ENCODE results near the gene RRAS.
"Not testable (repeated sequence)": the region's sequence is repeated elsewhere in the genome, so short reads cannot be mapped to it uniquely, and the experiment has no call there.

RRAS gene

DNA sequence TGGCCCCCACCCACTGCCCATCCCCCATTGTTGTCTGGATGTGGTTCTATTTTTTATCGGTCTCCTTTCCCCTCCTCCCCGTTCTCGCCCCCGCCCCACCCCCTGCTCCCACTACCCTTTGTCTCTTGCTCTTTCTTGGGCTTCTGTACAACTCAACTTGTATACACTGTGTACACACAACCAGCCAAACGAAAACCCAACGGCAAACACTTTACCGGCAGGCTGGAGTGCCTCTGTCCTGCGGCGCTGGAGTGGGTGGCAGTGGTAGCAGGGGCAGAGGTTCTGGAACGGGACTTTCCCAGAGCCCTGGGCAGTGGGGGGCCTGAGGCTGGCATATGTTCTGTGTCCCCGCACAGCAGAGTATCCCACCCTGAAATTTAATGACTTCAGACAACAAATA, 13.7 kb downstream of the RRAS start:
- no peak for DNase-seq

DNA sequence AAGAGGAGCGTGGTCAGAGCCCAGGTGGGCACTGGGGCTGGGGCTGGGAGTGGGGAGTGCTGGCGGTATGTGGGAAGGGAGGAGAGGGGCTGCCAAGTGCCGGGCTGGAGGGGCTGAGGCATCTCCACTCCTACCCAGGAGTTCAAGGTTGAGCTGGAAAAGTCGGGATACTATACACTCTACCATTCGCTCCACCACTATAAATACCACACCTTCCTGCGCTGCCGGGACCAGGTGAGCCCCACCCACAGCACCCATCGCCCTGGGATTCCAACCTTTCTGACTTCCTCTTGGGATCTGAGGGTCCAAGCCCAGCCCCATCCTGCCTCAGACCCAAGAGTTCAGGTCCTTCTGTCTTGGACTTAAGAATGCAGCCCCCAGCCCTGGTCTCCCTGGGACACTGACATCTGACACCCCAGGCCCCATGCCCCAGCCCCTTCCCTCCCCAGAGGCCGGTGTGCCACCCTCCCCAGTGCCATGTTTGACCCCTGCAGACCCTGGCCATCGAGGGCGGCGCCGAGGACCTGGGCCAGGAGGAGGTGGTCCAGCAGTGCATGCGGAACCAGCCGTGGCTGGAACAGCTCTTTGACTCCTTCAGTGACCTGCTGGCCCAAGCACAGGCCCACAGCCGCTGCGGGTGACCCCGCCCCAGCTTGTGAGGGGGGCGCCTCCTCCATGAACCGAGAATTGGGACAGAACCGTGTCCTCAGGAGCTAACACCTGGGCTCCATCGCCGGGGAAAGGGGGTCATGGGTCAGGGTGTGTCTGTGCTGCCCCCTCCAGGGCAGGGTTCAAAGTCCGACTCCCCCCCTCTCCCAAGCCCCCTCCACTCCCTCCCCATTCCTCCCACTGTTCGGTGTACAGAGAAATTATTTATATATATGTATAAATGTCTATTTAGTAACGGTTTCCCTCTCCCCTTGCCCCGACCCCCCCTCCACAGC, 14.7 kb downstream of the RRAS start:
- no peak for DNase-seq

GRCh38 chr19:49617860-49618259, 22.1 kb downstream of the RRAS start:
- DNase-seq, result not testable (repeated sequence)

- DNase-seq, result no peak
Observed at GRCh38 chr19:49616945-49617344, 23.0 kb downstream of the RRAS start.

DNA sequence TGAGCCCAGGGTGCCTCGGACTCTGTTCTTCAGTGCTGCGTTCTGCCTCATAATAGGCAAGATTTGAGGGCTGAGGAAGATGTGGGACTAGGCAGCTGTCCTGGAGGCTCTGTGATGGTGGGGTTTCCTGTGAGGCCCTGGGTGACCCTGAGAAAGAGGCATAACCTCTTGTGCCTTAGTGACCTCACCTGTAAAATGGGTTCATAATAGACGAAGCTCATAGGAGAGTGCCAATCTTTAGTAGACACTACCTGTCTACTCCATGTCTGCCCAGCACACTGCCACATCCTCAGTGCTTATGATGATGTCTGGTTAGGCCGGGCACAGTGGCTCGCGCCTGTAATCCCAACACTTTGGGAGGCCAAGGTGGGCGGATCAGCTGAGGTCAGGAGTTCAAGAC, 23.4 kb downstream of the RRAS start:
- DNase-seq, result no peak

DNA sequence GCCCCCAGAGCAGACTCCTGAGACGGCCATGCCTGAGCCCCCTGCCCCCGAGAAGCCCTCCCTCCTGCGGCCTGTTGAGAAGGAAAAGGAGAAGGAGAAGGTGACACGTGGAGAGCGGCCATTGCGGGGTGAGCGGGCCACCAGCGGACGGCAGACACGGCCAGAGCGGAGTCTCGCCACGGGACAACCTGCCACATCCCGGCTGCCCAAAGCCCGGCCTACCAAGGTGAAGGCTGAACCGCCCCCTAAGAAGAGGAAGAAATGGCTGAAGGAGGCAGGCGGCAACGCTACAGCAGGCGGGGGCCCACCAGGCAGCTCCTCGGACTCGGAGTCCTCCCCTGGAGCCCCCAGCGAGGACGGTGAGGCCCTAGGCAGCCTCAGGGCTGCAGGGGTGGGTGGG, 24.1 kb downstream of the RRAS start:
- DNase-seq, result no peak

GRCh38 chr19:49614096-49614833, 25.7 kb downstream of the RRAS start:
- no peak for DNase-seq

DNA sequence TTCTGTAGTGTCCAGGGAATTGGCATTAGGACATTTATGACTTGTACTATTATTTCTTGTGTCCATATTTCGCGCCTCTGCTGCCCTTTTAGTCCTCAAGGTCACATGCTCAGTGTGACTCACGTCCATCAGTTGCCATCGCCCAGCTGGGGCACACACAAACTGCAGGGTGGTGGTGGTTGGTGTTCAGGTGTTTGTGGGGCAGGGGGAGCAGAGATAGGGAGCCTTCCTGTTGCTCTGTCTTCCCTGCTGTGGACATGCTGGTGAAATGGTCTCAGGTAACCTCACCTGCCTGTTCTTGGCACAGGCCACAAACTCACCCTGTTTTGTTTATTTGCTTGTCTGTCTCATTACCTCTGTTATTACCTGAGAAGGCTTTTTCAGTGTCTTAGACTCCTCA, 26.6 kb downstream of the RRAS start:
- DNase-seq, result no peak

GRCh38 chr19:49609499-49610092, 30.3 kb downstream of the RRAS start:
- no peak for DNase-seq

DNA sequence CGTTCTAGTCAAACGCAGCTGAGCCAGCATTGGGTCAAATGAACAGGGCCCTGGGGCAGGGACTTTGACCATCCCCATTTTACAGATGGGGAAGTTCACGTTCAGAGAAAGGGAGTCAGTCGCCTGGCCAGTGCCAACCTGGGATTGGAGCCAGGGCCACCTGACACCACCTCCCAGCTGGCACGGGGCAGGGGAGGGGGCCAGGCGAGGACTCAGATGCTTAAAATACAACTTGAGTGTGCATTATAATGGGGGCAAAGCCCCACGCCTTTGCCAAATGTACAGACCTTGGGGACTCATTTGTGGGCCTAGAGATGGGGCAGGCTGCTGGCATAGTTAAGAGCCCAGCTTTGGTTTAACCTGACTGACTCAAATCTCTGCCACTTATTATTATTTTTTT, 34.3 kb downstream of the RRAS start:
- no peak for DNase-seq

- DNase-seq, result no peak
Observed at GRCh38 chr19:49602806-49603205, 37.1 kb downstream of the RRAS start.

- no peak for DNase-seq
Observed at GRCh38 chr19:49601482-49602038, 38.4 kb downstream of the RRAS start.

DNA sequence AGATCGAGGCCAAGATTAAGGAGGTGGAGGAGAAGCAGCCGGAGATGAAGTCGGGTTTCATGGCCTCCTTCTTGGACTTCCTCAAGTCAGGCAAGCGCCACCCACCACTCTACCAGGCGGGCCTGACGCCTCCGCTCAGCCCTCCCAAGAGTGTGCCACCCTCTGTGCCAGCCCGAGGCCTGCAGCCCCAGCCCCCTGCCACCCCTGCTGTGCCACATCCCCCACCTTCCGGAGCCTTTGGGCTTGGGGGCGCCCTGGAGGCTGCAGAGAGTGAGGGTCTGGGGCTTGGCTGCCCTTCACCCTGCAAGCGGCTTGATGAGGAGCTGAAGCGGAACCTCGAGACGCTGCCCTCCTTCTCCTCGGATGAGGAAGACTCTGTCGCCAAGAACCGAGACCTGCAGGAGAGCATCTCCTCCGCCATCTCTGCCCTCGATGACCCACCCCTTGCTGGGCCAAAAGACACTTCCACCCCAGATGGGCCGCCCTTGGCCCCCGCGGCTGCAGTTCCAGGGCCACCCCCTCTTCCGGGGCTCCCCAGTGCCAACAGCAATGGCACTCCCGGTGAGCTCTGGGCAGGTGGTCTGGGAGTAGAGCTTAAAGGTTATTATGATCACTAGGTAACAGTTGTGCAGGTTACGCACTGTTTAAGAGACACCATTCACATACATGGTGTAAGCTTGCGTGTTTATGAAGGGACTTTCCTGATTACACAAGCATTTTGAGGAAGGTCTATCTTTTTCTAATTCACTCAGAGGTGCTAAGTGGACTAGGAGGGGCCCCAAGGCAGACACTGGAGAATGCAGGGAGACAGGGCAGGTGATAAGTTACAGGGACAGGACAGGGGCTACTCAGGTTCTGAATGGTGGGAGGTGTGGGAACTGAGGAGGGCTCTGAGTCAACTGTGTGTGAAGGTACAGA, 40.3 kb downstream of the RRAS start:
- no peak for DNase-seq

GRCh38 chr19:49597703-49597974, 42.3 kb downstream of the RRAS start:
- DNase-seq, result no peak

DNA sequence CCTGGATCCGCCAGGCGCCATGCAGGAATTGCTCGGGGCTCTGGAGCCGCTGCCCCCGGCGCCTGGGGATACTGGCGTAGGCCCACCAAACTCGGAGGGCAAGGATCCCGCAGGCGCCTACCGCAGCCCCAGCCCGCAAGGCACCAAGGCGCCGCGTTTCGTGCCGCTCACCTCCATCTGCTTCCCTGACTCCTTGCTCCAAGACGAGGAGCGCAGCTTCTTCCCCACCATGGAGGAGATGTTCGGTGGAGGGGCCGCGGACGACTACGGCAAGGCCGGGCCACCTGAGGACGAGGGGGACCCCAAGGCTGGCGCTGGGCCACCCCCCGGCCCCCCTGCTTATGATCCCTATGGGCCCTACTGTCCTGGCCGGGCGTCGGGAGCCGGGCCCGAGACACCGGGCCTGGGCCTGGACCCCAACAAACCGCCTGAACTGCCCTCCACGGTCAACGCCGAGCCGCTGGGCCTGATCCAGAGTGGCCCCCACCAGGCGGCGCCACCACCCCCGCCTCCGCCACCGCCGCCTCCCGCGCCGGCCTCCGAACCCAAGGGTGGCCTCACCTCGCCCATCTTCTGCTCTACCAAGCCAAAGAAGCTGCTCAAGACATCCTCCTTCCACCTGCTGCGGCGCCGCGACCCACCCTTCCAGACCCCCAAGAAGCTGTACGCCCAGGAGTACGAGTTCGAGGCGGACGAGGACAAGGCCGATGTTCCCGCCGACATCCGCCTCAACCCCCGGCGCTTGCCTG, 42.8 kb downstream of the RRAS start:
- DNase-seq, result no peak

- DNase-seq, result no peak
Observed at GRCh38 chr19:49596407-49596806, 43.5 kb downstream of the RRAS start.

DNA sequence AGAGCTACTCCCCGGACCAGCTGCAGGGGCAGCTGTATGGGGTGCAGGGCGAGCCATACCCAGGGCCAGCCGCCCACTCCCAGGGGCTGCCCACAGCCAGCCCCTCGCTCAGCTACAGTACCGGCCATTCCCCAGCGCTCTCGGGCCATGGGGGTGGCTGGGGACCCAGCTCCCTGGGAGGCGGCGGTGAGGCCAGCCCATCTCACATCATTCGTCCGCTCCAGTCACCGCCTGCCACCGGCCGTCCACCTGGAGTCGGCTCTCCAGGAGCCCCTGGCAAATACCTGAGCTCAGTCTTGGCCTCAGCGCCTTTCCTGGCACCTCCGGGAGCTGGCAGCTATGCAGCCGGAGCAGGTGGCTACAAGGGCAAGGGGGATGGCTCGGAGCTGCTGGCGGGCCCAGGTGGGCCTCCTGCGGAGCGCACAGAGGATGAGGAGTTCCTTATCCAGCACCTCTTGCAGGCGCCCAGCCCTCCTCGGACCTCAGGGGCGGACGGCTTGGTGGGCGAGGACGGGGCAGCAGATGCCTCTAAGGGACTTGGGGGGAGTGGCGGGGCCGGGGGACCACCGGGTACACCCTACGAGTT, 44.0 kb downstream of the RRAS start:
- DNase-seq, result no peak

DNA sequence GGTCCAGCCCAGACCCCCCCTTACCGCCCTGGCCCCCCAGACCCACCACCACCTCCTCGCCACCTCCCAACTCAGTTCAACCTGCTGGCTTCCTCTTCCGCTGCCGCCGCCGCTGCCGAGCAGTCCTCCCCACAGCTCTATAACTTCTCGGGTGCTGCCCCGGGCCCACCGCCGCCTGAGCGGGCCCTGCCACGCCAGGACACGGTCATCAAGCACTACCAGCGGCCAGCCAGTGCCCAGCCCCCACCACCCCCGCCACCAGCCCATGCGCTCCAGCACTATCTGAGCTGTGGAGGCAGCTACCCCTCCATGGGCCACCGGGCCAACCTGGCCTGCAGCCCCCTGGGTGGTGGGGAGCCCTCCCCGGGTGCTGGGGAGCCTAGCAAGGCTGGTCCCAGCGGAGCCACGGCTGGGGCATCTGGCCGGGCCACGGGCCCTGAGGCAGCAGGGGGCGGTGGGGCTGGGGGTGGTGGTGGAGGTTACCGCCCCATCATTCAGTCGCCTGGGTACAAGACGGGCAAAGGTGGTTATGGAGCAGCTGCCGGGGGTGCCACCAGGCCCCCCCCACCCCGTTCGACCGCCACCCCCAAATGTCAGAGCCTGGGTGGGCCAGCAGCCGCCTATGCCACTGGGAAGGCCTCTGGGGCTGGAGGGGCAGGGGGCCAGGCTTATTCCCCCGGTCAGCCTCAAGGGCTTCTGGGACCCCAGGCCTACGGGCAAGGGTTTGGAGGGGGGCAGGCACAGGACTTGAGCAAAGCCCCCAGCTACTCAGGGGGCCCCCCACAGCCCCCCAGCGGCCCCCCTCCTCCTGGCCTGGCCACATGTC, 44.7 kb downstream of the RRAS start:
- no peak for DNase-seq

DNA sequence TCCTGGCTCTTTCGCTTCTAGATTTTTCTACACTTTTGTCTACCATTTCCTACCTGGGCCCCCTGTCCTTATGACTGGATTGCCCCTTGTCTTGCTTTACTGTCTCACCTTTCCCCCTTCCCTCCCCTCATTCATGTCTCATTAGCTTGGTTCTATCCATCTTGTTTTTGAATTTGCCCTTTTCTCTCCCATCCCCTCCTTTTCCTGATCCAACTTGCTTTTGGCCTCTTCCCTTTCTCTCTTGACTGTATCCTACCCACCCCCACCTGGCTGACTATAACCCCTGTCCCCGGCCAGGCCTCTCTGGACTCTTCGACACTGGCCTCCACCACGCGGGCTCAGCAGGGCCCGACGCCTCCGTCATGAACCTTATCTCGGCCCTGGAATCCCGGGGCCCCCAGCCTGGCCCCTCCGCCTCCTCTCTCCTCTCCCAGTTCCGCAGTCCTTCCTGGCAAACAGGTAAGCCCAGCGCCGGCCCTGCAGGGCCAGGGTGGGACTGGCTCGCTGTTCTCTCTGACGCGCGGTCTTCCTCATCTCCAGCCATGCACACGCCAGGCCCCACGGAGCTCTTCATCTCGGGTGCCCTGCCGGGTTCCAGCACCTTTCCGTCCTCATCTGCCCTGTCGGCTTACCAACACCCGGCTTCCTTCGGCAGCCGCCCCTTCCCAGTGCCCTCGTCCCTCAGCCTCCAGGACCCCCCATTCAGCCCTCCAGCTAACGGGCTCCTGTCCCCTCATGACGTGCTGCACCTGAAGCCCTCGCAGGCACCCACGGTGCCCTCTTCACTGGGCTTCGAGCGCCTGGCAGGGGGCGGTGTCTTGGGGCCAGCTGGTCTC, 45.6 kb downstream of the RRAS start:
- no peak for DNase-seq
